NCI-H1417 treated with DMSO at 0.1 percent for 48 hours (cell line): Measurements from ENCODE around the gene SPECC1.
"Not testable (repeated sequence)": the region's sequence is repeated elsewhere in the genome, so short reads cannot be mapped to it uniquely, and the experiment has no call there.

ENCODE experiments used
- DNase-seq: peaks from one replicate; lab custom pipeline; 2025; lab: John Stamatoyannopoulos, UW

SPECC1 gene

GRCh38 chr17:20068445-20068844 lies 59.3 kb downstream of the SPECC1 start:
- no peak for DNase-seq

GRCh38 chr17:20071824-20072691 lies 62.9 kb downstream of the SPECC1 start:
- DNase-seq = no peak

GRCh38 chr17:20072692-20072992 lies 63.5 kb downstream of the SPECC1 start:
- no peak for DNase-seq

DNA sequence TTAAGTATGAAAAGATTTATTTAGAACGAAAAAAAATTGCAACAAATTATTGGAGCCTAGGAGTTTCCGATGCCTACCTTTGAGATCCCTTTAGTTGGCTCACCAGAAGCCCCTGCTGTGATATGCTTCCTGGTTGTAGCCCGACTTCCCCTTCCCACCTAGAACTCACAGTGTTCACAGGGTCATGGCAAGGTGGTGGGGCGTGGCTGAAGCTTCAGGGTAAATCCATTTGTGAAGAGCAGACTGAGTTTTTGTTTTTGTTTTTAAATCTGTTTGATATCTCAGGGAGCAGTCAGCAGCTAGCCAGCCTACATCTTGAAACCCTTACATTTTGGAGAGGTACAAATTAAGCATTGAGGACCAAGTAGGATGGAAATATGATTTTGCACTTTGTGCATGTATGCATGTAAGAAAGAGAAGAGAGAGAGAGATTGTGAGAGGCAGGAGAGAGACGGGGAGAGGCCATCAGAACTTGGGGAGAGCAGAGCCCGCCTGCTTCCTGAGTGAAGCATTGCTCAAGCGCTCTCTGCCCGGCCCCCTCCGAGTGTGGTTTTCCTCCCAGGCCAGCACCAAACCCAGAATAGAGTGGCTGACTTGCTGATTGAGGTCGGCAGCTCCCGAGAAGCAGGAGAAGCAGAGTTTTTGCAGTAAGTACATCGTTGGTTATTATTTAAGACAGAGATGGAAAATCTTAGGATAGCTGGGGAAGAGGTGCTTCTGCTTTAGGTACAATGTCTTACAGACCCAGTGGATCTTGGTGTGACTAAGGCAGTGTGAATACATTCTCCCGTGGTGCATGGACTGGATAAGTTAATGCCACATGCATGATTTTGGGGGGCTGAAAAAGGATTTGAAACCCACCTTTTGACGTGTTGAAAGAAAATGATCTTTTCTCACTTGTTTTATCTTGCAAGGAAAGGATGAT lies 64.2 kb downstream of the SPECC1 start:
- no peak for DNase-seq

- no peak for DNase-seq
These were observed 64.8 kb downstream of the SPECC1 start for GRCh38 chr17:20074001-20074400.

- no peak for DNase-seq
These were observed 65.3 kb downstream of the SPECC1 start for GRCh38 chr17:20074489-20074888.

DNA sequence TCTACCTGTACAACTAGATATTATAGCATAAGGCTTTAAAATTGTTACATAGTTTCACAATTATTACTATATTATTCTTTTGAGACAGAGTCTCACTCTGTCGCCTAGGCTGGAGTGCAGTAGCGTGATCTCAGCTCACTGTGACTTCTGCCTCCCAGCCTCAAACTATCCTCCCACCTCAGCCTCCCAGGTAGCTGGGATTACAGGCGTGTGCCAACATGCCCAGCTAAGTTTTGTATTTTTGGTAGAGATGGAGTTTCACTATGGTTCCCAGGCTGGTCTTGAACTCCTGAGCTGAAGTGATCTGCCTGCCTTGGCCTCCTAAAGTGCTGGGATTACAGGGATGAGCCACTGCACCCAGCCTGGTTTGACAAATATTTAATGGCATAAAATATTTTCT lies 67.0 kb downstream of the SPECC1 start:
- not testable (repeated sequence) for DNase-seq

GRCh38 chr17:20077978-20078685 lies 69.0 kb downstream of the SPECC1 start:
- DNase-seq = no peak

DNA sequence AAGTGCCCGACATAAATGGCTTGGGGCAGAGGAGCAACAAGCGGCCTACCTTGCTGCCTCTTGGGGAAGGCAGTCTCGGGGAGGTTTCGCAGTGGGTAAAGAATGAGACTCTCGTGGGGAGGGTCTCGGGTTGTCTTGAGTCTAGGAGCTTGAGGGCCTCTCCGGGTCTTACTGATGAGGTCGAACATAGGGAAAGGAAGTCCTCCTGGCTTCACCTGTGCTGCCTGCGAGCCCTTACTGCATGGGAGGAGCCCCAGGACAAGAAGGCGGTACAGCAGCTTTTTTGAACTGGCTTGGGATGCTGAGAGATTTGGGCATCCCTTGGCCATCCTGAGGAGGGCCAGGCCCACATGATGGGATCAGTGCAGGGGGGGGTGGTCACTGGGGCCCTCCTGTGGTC lies 71.4 kb downstream of the SPECC1 start:
- no peak for DNase-seq

- no peak for DNase-seq
These were observed 74.1 kb downstream of the SPECC1 start for GRCh38 chr17:20083156-20083859.

DNA sequence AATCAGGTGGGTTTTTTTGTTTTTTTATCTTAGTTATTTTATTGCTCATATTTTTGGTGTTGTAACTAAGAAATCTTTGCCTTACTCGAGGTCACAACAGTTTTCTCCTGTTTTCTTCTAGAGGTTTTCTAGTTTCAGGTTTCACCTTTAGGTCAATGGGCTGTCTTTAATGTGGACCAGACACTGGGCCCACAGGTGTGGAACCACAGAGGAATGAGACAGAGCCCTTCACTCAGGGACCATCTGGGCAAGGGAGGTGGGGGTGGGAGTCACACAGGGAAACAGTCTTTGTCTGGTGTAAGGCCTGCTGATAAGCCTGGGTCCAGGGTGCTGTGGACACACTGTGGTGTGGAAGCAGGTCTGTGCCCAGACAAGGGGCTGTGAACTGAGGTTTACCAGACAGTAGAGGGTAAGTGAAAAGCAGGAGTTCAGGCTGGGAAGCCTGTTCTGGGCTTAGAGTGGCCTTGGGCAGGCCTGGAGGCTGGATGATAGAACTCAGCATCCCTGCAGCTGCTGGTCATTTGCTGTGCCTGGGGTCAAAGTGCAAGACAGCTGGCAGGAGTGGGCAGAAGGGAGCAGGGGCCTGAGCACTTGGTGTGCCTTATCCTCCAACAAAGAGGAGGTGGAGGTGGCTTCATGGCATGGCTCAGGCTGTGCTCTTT lies 75.6 kb downstream of the SPECC1 start:
- DNase-seq = no peak

- no peak for DNase-seq
These were observed 76.2 kb downstream of the SPECC1 start for GRCh38 chr17:20085283-20085845.

- no peak for DNase-seq
These were observed 77.4 kb downstream of the SPECC1 start for GRCh38 chr17:20086416-20087076.

DNA sequence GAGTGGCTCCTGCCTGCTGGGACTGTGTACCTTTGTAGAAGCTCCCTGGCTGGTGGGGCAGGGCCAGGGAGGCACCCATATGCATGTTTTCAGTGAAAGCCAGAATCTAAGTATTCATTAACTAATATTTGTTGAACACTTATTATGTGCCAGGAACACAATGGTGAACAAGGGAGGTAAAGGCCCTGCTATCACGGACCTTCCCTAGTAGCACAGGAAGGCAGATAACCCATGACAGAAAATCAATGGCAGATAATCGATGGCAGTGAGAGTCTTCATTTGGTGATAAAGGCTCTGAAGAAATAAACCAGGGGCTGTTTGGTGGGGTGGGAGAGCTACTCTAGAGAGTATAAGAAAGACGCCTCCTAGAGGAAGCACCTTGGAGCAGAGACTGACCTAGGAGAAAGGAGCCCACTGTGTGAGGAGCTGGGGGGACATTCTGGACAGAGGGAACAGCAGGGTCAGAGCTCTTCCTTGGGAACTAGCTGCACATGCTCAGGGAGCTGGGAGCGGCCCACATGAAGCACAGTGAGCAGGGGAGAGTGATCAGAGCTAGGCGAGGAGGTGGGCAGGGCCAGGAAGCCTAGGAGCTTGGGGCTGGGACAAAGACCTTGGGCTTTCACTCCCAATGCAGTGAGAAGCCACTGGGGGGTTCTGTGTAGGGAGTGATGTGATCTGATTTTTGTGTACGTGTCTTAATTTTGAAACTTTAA lies 78.5 kb downstream of the SPECC1 start:
- no peak for DNase-seq

- no peak for DNase-seq
These were observed 80.8 kb downstream of the SPECC1 start for GRCh38 chr17:20089756-20090547.

- DNase-seq = no peak
These were observed 82.2 kb downstream of the SPECC1 start for GRCh38 chr17:20091174-20092029.

DNA sequence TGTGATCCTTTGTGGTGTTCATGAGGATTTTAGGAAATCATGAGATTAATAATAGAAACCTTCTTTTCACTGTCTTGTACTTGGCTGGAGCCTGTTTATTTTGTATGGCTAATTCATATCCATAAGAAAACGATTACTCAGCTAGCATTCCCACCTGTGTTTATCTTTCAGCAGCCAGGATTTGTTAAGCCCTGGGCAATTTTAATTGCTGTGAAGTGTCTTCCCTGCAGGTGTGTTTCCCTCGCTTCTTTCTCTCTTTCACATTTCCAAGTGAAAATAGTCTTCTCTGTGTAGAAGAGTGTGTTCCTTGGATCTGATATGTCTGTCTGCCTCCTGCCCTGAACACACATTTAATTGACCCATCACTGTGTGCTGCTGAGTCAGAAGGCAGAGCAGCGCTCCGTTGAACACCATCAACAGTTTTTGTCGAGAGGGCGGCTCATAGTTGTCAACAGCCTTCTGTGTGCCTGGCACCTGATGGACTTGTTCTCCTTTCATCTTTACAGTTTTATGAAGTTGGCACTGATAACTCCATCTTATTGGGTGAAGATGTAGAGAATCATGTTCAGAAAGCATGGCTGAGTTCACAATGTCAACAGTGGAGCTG lies 83.2 kb downstream of the SPECC1 start:
- no peak for DNase-seq
